Glomerular visceral epithelial cell (primary cell): ENCODE results near the gene MMEL1.
A peak's percentile ranks its signal among the peaks of the same experiment; 100 is the strongest.

Source experiments
- DNase-seq: peaks from one replicate; pipeline ENCODE4 v3.0.0-alpha.2; 2016; ENCODE audit errors: extremely low spot score

Gene MMEL1

DNA sequence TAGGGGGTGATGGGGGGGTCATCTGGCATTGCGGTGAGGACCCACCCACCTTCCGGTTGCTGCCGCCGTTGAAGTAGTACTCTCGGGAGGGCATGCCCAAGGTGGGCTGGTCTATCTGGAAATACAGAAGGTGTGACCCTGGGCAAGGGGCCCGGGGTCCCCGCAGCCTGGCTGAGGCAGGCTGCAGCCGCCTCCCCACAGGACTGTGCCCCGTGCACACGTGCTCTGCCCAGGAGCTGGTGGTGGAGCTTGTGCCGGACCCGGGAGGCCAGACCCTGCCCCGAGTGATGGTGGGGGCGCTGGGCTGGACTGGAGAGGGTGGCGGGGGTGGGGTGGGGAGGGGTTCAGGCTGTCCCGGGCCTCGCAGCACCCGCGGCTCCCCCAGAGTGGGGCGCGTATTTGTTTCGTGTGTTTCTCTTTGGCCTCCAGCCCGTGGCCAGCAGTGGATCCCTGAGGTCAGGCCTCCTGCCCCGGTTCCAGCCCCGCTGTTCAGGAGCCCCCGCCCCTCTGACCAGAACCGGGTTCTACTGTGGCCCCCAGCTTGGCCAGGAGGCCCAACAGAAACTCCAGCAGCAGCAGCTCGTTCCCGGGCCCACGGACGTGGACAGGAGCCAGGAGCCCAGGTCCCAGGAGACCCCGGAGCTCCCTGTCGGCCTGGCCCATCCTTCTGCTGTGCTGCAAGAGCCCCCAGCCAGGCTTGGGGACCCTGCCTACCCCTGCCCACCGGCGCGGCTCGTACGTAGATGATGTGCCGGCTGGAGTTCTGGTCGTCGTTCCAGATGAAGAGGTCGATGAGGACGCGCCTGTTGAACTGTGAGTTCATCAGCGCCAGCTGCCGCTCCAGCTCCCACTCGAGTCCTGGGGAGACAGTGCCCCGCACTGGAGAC is 27.1 kb downstream of the MMEL1 start:
- DNase-seq: no peak

GRCh38 chr1:2604844-2605508 is 27.8 kb downstream of the MMEL1 start:
- DNase-seq: no peak

DNA sequence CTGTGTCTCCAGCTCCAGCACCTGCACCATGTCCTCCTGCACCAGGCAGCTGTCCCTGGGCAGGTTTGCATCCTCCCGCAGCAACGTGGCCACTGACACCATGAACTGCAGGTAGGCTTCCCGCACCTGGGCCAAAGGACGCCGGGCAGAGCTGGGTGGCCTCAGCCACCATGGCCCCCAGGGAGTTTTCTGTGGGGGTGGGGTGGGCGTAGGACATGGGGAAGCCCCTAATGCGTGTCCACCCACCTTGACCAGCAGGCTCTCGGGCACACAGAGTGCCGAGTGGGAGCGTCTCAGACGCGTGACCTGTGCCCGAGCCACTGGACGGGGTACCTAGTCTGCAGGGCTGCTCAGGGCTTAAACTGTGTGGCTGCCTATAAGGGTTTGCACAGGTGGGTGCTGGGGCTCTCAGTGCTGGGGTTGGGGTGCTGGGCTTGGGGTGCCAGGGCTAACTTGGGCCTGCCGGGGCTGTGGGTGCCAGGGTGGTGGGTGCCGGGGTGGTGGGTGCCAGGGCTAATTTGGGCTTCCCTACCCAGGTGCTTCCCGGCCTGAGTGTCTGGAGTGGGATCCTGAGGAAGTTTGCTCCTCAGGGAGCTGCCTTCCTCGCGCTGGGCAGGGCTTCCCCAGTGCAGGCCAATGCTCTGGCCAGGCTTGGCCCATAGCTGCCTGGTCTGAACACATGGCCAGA is 28.5 kb downstream of the MMEL1 start:
- no peak for DNase-seq

- no peak for DNase-seq
Observed at GRCh38 chr1:2603521-2604155, 29.2 kb downstream of the MMEL1 start.

GRCh38 chr1:2602866-2603520 is 29.8 kb downstream of the MMEL1 start:
- no peak for DNase-seq

GRCh38 chr1:2602311-2602835 is 30.4 kb downstream of the MMEL1 start:
- DNase-seq: no peak

DNA sequence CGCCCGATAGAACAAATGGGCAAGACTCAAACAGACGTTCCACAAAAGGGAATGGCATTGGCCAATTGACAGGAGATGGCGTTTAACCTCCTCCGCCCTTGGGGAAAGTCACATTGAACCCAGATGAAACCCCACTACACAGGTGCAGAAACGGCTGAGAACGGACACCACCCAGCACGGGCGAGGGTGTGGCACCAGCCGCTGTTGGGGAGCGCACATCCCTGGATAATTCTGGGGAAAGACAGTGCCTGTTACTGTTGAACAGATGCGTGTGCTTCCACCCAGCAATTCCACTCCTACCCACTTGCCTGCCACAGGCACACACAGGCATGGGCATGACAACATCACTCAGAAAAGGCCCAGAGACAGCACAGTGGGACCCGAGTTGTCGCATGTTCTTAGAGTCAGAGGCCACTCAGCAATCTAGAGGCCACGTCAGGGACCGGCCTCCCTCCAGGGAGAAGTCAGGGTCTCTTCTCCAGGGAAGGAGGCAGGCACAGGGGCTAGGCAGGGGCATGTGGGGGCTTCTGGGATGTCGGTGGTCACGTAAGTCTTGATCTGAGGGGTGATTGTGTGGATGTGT is 31.0 kb downstream of the MMEL1 start:
- DNase-seq: no peak

DNA sequence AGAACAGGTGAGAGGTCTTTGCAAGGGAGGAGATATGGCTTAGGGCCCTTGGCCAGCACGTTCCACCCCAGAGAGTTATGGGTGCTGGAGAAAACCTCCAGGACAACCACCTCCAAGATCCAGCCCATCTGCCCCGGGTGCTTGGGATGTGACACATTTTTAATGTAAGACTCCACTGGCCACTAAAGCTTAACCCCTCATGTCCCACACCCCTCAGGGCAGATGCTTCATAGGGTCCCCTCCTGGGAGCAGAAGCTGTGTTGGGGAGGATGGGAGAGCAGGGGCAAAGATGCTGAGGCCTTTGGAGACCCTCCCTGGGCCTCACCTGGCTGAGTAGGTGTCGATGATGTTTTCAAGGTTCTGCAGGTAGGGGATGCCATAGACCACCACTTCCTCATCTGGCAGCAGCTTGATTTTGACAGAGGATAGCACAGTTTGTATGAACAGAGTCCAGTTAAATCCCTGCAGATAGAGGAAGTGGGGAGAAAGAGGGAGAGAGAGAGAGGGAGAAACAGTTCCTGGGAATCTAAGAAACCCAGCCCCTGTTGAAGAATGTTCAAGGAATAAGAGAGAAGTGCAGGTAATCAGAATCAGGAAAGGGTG is 34.4 kb downstream of the MMEL1 start:
- DNase-seq: no peak

GRCh38 chr1:2597441-2598328 is 35.1 kb downstream of the MMEL1 start:
- no peak for DNase-seq

DNA sequence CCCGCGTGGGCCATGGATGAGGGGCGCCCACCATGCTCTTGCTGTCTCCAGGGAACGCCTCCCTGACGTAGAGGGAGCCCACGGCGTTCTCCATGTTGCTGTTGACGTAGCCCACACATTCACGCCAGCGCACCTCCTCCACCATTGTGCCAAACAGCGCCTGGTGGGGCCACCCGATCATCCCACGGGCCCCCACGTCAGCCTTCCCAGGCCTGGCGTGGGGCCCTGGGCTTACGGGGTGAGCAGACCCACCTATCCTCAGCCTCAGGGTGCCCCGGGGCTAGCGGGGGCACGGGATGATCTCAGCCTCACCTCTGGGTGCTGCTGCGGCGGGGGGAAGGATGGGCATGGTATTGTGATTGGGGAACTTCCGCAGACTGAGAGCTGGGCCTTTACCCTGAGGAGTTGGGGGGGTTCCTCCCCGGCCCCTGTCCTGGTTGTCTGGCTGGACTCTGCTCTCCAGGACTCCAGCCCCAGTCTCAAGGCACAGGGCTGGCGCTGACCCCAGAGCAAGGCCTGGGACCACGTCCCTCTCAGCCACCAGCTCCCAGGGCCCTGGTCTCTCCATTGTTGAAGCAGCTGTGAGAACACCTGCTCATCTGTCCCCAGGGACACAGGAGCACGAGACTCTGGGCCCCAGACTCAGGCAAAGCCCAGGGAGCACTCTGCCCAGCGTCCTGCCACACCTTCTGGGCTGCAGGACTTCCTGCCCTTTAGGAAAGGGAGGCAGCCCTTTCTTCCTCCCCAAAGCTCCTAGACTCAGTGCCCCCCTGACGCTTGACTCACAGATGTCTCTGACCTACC is 36.1 kb downstream of the MMEL1 start:
- no peak for DNase-seq

- no peak for DNase-seq
Observed at GRCh38 chr1:2595812-2596529, 36.8 kb downstream of the MMEL1 start.

GRCh38 chr1:2595261-2595811 is 37.5 kb downstream of the MMEL1 start:
- DNase-seq: no peak

DNA sequence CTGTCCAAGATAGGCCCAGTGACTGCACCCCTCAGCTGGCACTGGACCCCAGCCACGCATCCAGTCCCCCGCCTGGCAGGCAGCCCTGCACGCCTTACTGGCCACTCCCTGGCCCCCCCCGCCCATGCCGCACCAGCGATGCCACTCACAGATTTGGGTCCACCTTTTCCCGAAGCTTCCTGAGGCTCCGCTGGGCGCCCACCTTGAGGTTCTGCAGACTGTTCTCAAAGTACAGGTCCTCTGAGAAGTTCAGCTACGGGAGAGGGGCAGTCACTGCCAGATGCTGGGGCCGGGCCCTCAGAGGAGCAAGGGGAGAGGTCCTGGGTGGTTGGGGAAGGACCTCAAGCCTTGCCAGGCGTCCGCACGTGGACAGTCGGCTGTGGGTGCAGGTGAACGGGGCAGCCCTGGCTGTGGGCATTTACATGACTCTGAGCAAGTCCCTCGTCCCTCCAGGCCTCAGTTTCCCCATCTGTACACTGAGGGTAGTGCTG is 38.1 kb downstream of the MMEL1 start:
- DNase-seq: no peak

DNA sequence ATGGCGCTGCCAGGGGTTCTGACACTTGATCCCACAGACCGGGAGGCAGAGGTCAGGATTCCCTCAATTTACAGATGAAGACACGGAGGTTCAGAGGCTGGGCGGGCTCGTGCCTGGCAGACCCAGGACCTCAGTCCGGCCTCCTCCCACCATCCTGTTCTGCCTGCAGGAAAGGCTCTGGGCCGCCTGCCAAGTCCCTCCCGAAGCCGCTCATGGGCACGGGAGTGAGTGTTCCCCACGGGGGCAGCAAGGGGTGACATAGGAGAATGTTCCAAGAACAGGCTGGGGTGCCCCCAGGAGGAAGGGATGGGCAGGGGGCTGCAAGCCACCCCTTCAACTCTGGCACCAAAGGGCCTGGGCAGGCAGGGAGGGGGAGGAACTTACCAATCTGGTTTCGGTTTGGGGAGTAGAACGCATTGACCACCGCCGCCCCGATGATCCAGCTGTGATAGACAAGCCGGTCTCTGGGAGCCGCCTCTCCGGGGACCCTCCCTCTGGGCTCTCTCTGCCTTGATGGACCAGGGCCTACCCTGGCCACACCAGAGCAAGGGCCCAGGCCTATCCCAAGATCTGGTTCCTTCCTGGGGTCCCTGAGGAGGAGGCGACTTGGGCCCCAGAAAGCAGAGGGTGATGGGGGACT is 38.7 kb downstream of the MMEL1 start:
- DNase-seq: peak; percentile 44

- DNase-seq: no peak
Observed at GRCh38 chr1:2593251-2593878, 39.5 kb downstream of the MMEL1 start.

DNA sequence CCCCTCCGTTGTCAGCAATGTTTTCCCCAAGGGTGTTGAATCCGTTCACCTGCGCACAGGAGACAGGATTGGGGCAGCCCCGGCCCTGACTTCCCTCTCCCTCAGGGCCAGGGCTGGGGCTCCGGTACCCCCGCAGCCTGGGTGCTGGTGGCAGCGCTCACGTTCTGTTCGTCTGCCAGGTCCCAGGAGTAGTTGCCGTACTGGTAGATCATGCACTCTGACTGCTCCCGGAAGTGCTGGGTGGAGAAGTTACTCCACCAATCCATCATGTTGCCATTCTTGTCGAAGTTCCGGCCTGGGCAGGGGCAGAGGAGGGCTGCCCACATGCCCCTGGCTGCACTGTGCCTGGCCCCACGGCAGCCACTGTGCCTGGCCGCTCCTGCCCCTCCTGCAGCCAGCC is 40.1 kb downstream of the MMEL1 start:
- DNase-seq: no peak
